ENCODE data around the gene GYS2.
A peak's percentile ranks its signal among the peaks of the same experiment; 100 is the strongest.
"Not testable (repeated sequence)": the region's sequence is repeated elsewhere in the genome, so short reads cannot be mapped to it uniquely, and the experiment has no call there.

The GYS2 gene

DNA sequence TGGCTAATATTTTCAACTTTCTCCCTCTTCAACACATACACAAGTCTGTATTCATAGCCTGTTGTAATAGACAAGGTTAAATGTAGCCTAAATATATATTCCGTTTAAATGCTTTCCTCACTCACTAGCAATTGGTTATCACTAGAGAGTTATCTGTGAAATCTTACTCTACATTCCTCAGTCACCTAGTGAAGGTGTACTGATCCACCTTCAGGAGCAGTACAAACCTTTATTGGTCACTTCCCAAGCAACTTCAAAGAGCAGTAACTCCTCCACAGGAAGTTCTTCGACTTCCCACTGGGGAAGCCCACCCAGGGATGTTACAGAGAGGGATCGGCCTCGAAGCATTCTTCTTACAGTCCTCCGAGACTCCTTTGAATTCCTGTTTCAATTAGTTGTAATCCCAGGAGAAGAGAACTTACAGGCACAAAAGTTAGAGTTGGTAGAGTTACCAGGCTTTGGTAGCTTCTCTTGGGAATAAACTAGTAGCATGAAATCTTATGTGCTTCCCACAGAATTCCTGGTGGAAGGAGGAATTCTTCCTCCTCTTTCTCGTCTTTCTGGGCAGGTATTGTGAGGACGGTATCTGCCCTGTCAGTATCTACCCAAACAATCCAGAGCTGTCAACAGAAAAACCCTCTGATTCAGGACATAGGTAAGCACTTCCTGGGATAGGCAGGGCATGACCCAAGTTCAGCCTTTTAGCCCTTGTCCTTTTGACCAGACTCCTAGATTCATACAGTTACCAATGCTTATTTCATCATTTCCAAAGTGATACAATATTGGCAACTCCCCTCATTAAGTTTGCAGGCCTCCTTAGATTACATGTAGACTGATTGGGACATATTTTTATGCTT, at the start of gene GYS2:
TSS of gene GYS2 (minus strand) at position 603 of the 857 bp plus-strand sequence. CDS start at position 348, 255 bp downstream.
- DNase-seq (ENCODE audit: low read depth), result no peak

DNA sequence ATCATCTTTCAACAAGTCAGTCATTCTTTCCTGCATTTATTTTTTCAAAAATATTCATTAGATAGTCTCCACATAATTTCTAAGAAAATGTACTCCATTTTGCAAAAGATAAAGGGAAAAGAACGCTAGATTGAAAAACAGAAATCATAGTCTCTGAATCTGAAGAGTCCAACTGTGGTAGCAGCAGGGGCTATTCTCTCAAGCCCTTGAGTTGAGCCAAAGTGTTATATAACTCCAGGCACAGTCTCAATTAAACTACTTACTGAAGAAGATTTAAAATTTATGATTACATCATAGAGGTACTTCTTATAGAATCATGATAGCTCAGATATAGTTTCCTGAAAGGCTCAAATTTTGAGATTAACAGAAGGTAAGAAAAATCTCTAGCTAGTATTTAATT, 47.2 kb upstream of the GYS2 start:
- no peak for DNase-seq (ENCODE audit: low read depth)

DNA sequence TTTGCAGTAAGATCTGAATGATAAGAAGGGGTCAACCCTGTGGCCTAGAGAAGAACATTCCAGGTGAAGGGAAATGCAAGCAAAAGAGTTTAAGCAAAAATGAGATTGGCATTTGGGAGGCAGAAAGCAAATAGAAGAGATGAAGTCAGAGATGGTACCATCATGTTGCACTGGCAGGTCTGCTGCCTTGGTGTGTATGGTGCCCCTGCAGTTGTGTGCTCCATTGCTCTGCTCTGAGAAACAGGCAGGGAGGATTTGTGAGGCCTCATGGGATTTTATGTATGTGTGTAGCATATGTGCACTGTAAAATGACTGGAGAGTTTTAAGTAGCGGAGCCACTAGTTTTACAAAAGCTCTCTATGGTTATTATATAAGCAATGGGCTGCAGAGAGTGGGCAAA, 46.4 kb upstream of the GYS2 start:
- no peak for DNase-seq (ENCODE audit: low read depth)

DNA sequence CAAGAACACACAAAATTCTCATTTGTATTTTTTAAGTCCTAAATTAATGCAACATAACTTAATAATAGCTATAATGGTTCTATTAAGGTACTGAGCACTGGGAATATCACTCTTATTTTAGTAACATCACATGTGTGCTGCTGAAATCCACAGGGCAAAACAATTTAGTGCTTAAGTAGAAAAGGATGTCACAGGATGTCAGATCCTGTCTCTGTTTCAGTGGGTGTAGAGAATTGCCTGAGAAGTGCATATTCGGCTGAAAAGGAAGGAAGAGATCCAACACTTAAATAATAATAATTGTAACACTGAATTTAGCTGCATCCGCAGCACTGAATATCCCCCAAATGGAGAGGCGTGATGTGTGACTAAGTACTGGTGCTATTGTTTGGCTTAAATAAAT, 44.4 kb upstream of the GYS2 start:
- no peak for DNase-seq (ENCODE audit: low read depth)

DNA sequence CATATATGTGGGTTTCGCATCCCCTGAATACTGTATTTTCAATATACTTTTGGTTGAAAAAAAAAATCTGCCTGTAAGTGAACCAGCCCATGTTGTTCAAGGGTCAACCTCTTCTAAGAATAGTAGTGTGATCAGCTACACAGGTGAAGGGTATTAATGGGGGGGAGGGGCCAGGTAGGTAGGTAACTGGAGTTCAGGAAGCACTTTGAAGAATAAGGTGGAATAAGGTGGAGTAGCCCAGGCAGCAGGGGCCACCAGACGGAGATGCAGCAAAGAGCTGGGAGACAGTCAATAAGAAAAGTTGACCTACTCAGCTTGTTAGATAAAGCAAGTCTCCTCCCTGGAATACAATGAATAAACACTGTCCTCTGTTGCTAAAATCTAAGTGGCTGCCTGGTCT, 43.7 kb upstream of the GYS2 start:
- no peak for DNase-seq (ENCODE audit: low read depth)

DNA sequence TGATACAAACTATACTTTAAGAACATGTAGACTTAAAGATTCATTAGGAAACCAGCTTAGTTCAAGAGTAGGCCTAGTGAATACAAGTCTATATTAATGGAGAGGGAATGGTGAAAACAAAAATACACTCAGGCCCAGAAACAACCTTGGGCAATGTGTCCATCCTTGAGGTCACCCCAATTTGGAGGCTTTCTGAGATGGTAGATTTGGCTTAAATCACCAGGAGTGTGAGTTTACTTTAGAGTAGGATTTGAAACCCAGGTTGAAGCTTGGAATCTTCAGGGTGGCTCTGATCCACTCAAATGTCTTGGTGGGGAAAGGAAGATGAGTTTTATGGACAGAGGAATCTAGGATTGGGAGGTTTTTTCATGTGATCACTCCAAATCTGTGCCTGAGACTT, 42.5 kb upstream of the GYS2 start:
- DNase-seq (ENCODE audit: low read depth), result no peak

DNA sequence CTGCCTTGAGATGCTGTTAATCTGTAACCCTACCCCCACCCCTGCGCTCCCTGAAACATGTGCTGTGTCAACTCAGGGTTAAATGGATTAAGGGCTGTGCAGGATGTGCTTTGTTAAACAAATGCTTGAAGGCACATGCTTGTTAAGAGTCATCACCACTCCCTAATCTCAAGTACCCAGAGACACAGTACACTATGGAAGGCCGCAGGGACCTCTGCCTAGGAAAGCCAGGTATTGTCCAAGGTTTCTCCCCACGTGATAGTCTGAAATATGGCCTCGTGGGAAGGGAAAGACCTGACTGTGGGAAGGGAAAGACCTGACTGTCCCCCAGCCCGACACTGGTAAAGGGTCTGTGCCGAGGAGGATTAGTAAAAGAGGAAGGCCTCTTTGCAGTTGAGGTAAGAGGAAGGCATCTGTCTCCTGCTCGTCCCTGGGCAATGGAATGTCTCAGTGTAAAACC, 40.4 kb upstream of the GYS2 start:
- not testable (repeated sequence) for DNase-seq (ENCODE audit: low read depth)

DNA sequence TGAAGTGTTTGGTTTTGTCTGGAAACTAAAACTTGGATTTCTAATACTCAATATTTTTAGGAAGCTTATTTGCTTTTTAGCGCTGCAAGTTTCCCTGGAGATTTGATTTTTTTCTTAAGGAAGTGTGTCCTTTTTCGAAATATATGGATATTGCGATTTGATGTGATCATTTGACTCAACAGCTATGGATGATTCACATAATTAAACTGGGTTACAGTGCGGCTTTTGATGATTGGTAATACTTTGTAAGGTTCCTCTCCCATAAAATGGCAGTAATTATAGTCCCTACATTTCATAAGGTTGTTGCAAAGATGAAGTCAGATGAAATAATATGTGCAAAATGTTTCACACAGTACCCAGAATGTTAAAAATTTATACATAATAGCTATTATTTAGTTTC, 39.9 kb upstream of the GYS2 start:
- DNase-seq (ENCODE audit: low read depth), result no peak

DNA sequence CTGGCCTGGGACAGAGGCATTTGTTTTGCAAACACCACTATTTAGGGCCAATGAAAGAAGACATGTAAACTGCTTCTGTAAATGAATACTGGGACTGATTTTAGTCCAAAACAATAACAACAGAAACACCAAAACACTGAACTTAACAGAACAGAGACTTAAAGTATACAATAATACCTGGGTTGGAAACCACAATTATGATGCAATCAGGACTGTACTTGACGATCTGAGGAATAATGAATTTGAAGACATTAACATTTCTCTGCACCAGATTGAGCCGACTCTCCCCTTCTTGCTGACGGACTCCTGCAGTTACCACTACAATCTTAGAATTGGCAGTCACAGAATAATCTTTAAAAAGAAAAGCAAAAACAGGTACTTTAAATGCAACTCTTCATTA, 39.1 kb upstream of the GYS2 start:
- DNase-seq (ENCODE audit: low read depth), result no peak

DNA sequence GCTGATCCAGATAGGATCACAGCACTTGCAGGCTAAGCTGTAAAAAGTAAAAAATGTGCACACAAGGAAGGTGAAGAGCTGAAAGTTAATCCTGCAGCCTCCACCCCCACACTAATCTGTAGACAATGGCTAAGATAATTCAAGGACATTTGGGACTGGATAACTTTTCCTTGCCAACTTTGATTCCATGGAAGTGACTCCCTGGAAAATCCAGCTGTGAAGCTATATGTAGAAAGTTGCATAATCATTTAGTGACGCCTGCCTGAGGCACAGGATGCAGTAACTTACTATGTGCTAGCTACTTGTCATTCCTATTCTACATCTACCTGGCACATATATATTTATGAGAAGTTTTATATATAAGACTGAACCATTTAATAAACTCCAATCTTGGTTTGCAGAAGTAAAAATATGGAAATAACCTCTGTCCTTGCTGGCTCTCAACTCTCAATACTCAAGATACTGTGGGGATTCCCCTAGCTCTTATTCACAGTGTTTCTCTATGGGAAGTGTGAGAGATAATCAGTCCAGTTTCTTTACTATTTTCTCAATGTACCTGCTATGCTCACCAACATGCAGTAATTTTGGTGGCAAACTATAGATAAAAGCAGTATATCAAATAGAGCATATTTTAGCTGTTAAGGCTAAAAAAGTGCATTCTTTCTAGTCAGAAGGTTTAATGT, 38.2 kb upstream of the GYS2 start:
- peak; percentile 6 for DNase-seq (ENCODE audit: low read depth)

DNA sequence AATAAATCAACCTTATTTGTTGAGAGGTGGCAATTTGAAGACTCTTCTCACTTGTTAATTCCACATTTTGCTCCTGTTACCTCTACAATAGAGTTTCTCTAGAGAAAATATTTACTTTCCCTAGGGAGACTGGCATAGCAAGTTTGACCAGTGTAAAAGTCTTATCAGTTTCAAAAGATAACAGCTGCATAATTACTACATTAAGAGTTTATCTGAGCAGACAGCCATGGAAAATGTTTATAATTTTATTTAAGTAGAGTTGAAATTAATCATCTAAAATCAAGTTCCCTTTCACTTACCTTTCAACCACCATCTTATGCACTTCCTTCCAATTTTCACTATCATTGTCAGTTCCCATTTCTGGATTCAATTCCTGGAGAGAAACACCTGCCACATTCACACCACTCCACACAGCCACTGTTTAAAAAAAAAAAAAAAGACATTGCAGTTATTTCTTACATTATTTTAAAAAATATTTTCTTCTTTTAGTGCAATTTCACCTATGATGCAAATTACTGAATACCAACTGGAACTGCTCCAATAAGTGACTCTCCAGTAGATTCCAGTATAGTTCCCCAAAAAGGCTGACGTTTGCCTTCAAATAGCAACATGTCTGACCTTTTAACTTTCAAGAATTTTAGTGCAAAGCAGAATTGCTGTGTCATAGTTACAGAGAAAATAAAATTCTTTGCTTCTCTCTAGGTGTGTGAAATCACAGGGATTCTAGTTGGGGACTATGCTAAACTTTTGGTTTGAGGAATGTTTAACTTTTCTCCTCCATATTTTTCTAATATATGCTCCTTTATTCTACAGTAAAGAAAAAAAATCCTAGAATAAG, 33.6 kb upstream of the GYS2 start:
- peak; percentile 39 for DNase-seq (ENCODE audit: low read depth)

DNA sequence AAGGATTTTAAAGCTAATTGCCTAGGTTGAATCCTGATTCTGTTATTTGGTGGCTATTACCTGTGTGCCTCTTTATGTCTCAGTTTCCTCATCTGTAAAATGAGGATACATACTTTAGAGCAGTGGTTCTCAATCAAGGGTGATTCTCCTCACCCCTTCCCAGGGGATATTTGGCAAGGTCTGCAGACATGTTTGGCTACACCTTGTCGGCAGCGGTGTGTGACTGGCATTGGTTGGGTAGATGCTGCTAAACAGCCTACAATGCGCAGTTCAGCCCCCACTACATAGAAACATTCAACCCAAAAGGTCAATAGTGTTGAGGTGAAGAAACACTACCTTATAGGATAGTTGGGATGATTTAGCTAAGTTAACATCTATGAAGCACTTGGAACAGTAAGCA, 29.6 kb upstream of the GYS2 start:
- no peak for DNase-seq (ENCODE audit: low read depth)

DNA sequence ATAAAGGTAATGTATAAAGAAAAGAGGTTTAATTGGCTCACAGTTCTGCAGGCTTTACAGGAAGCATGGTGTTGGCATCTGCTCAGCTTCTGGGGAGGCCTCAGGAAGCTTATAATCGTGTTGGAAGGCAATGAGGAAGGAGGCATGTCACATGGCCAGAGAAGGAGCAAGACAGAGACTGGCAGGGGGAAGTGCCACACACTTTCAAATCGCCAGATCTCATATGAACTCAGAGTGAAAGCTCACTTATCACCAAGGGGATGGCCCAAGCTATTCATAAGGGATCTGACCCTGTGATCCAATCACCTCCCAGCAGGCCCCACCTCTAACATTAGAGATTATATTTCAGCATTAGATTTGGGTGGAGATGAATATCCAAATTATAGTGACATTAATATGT, 26.7 kb upstream of the GYS2 start:
- no peak for DNase-seq (ENCODE audit: low read depth)

DNA sequence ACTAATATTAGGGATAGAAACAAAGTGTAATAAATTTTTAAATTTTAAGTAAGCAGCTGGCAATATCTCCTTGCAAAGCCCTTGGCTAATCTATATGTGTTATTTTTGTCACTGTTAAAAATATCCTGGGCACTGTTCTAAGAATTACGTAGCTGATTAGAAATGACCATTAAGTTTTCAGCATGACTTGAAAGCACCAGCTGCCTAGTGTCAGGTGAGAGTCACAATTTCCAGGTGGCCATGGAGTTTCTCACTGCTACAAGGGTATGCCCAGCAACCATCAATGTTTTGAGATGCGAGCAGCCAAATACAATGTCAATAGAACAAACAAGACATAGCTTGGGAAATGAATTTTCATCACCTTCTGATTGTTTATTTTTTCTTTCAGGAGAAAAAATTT, 23.3 kb upstream of the GYS2 start:
- no peak for DNase-seq (ENCODE audit: low read depth)

DNA sequence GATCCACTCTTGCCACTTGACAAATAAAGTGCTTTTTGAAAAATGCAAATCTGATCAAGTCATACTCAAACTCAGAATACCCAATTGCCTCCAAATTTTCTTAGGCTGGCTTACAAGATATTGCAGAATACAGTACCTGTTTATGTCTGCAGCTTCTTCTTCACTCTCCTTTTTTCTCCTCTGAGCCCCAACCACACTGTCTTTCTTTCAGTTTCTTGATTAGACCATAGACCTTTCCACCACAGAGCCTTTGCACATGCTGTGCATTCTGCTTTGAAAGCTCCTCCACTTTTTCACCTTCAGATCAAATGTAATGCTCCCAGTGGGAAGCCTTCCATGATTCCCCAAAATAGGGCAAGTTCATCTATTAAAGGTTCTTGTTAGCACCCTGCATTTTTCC, 13.9 kb upstream of the GYS2 start:
- DNase-seq (ENCODE audit: low read depth), result no peak

DNA sequence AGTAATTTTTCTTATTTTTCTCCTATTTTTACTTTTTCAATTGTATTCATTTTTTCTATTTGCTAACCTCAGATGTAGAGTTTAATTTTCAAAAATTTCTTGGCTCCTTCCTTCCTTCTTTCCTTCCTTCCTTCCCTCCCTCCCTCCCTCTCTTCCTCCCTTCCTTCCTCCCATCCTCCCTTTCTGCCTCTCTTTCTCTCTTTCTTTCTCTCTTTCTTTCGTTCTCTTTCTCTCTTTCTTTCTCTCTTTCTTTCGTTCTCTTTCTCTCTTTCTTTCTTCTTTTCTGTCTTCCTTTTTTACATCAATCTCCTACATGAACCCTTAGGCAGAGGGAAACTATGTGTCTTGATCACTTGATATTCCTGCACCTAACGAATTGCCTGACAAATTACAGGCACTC, 12.4 kb upstream of the GYS2 start:
- DNase-seq (ENCODE audit: low read depth), result no peak

DNA sequence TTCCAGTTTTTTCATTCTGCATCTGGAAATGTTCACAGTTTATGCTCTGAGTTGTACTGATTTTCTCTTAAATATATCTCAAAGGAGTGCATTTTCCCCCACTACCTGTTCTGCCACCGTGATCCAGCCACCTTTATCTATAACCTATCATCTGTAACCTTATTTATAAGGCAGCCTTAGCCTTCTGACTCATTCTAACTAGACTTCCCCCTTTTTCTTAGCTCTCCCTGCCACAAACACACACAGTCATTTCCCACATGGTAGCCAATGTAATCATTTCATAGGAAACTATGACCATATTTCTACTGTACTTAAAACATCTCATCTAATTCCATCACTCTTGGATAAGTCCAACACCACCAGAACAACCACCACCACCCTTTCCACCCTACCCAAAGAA, 10.8 kb upstream of the GYS2 start:
- no peak for DNase-seq (ENCODE audit: low read depth)

DNA sequence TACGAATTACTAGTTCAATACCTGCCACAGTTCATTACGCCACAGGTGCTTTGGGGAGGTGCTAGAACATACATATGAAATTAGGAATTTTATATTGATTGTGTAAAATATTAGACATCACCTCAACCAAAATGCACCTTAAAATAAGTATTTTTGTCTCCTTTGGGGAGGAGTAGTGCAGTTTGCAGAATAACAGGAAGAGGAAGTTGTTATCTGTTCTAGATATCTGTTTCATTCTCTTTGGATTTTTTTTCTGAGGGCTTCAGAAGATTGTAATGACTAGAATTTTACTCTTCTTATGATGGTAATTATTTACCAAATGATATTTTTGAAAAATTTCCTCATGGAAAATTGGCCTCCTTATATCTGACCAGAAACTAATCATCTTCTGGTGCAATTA, 9.9 kb upstream of the GYS2 start:
- DNase-seq (ENCODE audit: low read depth), result no peak

DNA sequence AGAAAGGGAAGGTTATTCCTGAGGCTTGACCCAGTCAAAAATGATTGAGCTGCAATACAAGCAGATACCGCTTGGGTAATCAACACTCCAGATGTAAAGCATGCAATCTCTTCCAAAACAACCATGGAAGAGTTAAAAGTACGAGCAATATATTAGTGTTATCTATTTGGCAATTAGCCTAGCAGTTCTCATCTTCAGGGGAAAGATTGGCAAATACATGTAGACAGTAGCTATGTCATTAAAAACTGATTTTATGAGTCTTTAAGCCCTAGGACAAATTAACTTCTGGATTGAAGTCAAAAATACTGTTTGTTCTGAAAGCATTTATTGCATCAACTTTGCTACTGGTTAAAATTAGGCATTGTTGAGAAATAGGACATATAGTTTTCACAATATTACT, 9.3 kb upstream of the GYS2 start:
- DNase-seq (ENCODE audit: low read depth), result no peak

DNA sequence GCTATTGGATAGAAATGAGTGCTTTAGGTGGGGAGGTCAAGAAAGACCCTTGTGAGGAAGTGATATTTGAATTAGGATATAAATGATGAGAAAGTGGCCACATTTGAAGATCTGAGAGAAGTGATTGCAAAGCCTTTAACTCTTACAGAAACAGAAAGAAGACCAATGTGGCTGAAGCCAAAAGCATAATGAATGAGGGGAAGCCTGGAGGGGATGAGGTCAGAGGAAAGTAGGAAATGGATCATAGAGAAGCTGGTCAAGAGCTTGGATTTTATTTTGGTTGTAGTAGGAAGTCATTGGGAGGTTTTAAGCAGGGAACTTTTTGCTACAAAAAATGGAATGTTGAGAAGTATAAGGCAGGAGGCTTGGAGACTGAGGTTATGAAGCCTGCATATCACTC, 3.5 kb upstream of the GYS2 start:
- no peak for DNase-seq (ENCODE audit: low read depth)

DNA sequence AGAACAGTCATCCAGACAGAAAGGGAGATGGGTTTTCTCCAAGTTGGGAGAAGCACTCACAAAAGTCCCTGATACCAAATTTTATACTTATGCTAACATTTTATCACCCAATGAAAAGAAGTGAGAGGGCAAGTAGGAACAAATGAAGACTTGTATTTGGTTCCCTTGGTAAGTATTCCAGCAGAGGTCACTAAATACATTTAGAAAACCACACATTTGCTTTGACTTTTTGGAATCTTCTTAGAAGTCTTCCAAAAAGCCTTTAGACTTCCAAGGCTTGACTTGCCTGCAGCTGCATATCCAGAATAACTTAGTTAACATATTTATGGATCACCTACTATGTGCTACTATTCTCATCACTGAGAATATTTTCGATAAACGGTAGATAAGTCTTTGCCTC, 3.1 kb upstream of the GYS2 start:
- peak; percentile 33 for DNase-seq (ENCODE audit: low read depth)

DNA sequence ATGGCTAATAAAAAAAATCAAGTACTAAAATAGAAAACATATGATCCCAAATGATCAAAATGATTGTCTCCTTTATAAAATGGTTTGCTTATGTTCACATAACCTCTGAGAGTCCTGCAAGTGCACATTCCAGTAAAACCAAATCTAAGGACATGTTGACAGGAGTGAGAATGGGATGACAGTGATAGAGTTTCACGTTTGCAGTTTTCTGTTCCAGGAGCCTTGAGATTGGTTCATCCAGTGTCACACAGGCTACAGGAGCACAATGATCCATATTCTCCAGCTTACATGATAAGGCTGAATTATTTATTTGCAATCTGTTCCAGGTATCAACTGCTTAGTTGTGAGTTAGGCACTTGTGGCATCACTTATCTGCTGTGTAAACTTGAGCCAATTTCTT, 1.5 kb upstream of the GYS2 start:
- no peak for DNase-seq (ENCODE audit: low read depth)

DNA sequence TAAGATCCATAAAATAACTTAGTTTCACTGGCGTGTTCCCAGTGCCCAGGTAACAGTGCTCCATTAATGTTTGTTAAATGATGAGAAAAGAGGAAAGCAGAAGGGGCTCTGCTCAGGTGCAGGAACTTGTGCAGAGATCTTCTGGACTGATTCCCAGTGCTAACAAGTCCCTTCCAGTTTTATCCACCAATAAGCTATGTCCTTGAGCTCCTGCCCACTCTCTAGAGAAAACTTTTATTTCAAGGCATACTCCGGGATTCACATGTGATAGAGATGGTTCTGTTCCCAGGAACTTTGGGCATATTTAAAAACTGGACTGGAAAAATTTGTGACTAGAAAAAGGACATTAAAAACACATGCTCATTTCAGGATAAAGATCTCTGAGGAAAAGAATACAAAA, 1.9 kb downstream of the GYS2 start:
- DNase-seq (ENCODE audit: low read depth), result no peak

Data from EH (cell line).